ENCODE data around the gene AIP. TPM values are rescaled to one million over a fixed set of nuclear protein-coding genes. Genes with fewer than 3 reads are reported as not detected.

Gene AIP
- total and polyA plus RNA-seq, 9 of the 15 experiments (the other 6 are each of a cell fraction or from before 2014, with no cell fraction given): 5.2 to 92.5 (median 52.7) TPM

- TF ChIP-seq ARID3A (IDR thresholded peaks at IDR 0.05; ENCODE audit: borderline replicate concordance, low read depth, low read length) (no peak), ATF4 (CRISPR knock-in tag; IDR thresholded peaks at IDR 0.05) (0 out of 2 replicates have a peak, but pooled peaks have one; percentile 64), PCBP1 (IDR thresholded peaks at IDR 0.05; ENCODE audit: low read depth, low read length, poor library complexity, severe bottlenecking) (peak; percentile 79), HINFP (tag; conservative IDR thresholded peaks at IDR 0.05; ENCODE audit: low read depth) (no peak), GTF3C2 (IDR thresholded peaks at IDR 0.05; ENCODE audit: borderline replicate concordance, extremely low read depth, insufficient read length) (no peak), CBFB (CRISPR knock-in tag; IDR thresholded peaks at IDR 0.05) (peak; percentile 75), EZH2 (IDR thresholded peaks at IDR 0.05; ENCODE audit: borderline replicate concordance, low read depth, low read length) (no peak), HNRNPLL (IDR thresholded peaks at IDR 0.05; ENCODE audit: low read depth, low read length, poor library complexity, severe bottlenecking) (no peak), ZNF3 (CRISPR knock-in tag; IDR thresholded peaks at IDR 0.05) (no peak), EWSR1 (IDR thresholded peaks at IDR 0.05; ENCODE audit: borderline replicate concordance, low read depth, partially characterized antibody) (no peak), ILF3 (IDR thresholded peaks at IDR 0.05; ENCODE audit: borderline replicate concordance) (no peak), TBL1XR1 (IDR thresholded peaks at IDR 0.05; ENCODE audit: low read length in 2 of 2) (peak in 1 of 2 experiments; percentile 12; a peak in 1 of 4 replicates), MTA1 (IDR thresholded peaks at IDR 0.05; ENCODE audit: borderline replicate concordance) (peak; percentile 95), CTBP1 (IDR thresholded peaks at IDR 0.05; ENCODE audit: borderline replicate concordance) (peak; percentile 56; the same call in 1 of the 2 replicates), HNRNPH1 (optimal IDR thresholded peaks at IDR 0.05; ENCODE audit: low read depth, low read length) (no peak), RAD51 (IDR thresholded peaks at IDR 0.05; ENCODE audit: borderline replicate concordance, low read depth) (no peak), HDGF (IDR thresholded peaks at IDR 0.05) (peak; percentile 86; the same call in 1 of the 2 replicates), ZKSCAN8 (CRISPR knock-in tag; IDR thresholded peaks at IDR 0.05) (peak; percentile 62; the same call in 1 of the 2 replicates), PPARD (CRISPR knock-in tag; IDR thresholded peaks at IDR 0.05) (no peak), HOXB6 (CRISPR knock-in tag; IDR thresholded peaks at IDR 0.05; ENCODE audit: borderline replicate concordance) (no peak), SUPT5H (IDR thresholded peaks at IDR 0.05) (peak; percentile 72)
These were observed 19.0 kb upstream of the AIP start (continued) for GRCh38 chr11:67463680-67464410.

Measured in K562 (cell line).